ENCODE data around the gene ADAM23. TPM values are rescaled to one million over a fixed set of nuclear protein-coding genes. Genes with fewer than 3 reads are reported as not detected.
"Not testable (repeated sequence)": the region's sequence is repeated elsewhere in the genome, so short reads cannot be mapped to it uniquely, and the experiment has no call there.

Gene ADAM23, protein sequence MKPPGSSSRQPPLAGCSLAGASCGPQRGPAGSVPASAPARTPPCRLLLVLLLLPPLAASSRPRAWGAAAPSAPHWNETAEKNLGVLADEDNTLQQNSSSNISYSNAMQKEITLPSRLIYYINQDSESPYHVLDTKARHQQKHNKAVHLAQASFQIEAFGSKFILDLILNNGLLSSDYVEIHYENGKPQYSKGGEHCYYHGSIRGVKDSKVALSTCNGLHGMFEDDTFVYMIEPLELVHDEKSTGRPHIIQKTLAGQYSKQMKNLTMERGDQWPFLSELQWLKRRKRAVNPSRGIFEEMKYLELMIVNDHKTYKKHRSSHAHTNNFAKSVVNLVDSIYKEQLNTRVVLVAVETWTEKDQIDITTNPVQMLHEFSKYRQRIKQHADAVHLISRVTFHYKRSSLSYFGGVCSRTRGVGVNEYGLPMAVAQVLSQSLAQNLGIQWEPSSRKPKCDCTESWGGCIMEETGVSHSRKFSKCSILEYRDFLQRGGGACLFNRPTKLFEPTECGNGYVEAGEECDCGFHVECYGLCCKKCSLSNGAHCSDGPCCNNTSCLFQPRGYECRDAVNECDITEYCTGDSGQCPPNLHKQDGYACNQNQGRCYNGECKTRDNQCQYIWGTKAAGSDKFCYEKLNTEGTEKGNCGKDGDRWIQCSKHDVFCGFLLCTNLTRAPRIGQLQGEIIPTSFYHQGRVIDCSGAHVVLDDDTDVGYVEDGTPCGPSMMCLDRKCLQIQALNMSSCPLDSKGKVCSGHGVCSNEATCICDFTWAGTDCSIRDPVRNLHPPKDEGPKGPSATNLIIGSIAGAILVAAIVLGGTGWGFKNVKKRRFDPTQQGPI
- 78.7 TPM for total RNA-seq
- long read RNA-seq, full-length matches to known transcripts: 50 of 104 reads
- long read RNA-seq, partial matches to known transcripts: 21 of 104 reads
- long read RNA-seq, other reads (novel, unspliced or antisense): 33 of 104 reads

DNA sequence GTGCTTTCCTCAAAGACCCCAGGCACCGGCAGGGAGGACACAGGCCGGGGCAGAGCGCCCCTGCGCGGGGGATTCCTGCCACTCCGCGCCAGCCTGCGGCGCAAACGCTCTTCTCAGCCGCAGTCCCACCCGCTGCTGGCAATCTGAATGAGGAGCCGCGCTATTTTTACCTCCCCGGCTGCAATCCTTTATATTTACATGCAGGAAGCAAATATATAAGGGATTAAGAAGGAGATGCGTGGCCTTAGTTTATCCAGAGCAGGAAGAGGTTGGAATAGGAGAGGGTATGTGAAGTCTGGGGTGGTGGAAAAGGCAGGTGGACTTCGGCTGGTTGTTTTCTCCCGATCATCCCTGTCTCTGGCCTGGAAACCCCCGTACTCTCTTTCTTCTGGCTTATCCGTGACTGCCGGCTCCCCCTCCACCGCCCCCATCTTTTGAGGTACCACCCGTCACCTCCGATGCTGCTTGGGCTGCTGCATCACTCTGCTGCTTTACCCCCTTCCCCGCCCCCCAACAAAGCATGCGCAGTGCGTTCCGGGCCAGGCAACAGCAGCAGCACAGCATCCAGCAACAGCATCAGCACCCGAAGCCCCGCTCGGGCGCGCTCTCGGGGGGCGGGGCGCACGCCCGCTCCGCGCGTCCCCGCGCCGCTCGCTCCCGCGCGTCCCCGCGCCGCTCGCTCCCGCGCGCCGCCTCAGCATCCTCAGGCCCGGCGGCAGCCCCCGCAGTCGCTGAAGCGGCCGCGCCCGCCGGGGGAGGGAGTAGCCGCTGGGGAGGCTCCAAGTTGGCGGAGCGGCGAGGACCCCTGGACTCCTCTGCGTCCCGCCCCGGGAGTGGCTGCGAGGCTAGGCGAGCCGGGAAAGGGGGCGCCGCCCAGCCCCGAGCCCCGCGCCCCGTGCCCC is at the start of gene ADAM23:
Gene ADAM23, plus strand, starts transcription at position 700 of the 902 bp plus-strand sequence. CDS start 335 bp downstream, outside the sequence.
- peak; percentile 85 for DNase-seq (ENCODE audit: low spot score)
- intact Hi-C loops (cut with DNase I): loop anchor here (5.0 to 10.0 kb wide), 3 partner anchors 89 to 278 kb away; partner anchors contain the start of gene ZDBF2

DNA sequence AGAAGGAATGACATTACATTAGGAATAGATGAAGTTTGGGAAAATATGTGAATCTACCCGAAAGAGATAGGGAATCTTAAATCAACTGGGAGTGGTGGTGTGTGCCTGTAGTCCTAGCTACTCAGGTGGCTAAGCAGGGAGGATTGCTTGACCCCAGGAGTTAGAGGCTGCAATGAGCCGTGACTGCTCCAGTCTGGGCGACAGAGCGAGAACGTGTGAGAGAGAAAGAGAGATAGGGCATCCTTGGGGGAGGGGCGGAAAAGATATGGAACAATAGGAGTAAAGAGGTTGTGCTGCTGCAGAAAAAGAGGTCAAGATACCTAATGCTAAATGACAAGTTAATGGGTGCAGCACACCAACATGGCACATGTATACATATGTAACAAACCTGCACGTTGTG is 47.1 kb upstream of the ADAM23 start:
- intact Hi-C loops (cut with DNase I): loop anchor here (10.0 kb wide), 1 partner anchor 139 kb away; no protein-coding TSS in a partner anchor
- no peak for DNase-seq (ENCODE audit: low spot score)

DNA sequence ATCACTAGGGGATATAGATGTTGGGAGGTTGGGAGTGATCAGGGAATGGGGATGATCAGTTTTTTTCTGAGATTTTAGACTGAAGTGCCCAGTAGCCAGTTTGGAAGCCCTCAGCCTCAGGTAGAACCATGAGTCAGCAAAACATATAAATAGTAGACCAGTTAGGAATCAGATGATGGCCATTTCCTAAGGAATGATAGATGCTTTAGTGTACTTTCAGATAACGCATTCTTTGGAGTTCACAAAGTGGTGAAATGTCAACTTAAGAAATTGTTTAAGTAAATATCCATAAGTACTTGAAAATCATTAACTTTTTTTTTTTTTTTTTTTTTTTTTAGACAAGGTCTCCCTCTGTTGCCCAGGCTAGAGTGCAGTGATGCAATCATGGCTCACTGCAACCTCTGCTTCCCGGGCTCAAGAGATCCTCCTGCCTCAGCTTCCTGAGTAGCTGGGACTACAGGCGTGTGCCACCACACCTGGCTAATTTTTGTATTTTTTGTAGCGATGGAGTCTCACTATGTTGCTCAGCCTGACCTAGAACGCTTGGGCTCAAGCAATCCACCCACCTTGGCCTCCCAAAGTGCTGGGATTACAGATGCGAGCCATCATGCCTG is 40.3 kb upstream of the ADAM23 start:
- intact Hi-C loops (cut with DNase I); DNase-seq (ENCODE audit: low spot score): not testable (repeated sequence)

DNA sequence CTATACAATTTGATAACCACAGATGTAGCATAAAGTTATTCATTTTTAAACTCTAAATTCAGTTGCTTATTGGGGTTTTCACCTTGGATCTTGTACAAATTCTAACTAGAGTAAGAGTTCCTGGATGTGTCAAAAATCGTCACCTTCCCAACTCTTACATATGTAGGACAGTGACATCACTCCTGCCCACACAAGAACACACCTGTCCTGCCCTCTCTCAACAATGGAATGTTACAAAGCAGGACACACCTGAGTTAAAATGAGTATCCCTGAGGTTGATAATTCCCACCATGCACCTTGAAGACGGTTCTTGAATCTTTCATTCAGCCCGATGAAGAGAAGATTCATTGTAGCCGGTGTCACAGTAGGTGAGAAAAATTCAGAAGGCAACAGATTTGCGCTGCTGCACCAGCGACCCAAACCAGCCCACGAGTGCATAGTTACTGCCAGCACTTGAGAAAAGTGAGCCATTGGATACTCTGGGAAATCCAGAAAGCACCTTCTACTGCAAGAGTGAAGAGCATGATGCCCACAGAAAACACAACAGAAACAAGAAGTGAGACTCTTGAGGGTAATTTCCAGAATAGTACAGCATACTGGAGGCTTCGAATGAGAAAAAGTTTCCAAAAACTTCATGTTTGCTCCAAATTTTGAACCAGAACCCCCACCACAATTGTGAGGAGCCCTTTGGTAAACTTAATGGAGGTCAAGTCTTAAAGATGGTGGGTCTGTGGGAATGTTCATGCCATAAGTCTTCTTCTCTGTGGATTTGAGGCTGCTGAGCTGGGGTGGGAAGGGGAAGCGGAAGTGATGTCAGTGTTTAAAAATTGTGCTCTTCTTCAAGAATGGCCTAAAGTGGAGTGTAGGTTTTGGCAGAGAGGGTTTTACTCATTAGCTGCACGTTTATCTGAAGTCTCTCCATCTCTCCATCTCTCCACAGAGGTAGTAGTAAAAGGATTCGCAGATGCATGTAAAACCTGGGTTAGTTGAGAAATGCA is 34.7 kb upstream of the ADAM23 start:
- intact Hi-C loops (cut with DNase I): no loop called here

DNA sequence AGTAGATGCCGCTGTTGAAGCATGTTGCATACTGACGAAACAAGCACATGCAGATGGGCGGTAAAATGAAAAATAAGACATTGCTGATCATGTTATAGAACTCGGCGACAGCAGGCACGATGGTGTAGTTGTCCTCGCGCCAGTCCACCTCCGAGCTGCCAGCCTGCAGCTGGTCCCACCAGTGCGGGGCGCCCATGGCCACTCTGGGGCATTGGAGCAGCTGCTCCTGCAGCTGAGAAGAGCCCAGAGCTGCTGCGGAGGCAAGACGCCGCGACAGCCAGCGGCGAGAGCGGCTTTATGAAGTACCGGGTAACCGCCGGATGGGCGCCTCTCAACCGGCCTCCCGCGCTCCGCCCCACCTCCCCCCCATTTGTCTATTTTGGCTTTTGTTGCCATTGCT is 32.6 kb upstream of the ADAM23 start:
- intact Hi-C loops (cut with DNase I): no loop called here
- no peak for DNase-seq (ENCODE audit: low spot score)

More for the DNA sequence above, 34.7 kb upstream of the ADAM23 start:
- no peak for DNase-seq (ENCODE audit: low spot score)

DNA sequence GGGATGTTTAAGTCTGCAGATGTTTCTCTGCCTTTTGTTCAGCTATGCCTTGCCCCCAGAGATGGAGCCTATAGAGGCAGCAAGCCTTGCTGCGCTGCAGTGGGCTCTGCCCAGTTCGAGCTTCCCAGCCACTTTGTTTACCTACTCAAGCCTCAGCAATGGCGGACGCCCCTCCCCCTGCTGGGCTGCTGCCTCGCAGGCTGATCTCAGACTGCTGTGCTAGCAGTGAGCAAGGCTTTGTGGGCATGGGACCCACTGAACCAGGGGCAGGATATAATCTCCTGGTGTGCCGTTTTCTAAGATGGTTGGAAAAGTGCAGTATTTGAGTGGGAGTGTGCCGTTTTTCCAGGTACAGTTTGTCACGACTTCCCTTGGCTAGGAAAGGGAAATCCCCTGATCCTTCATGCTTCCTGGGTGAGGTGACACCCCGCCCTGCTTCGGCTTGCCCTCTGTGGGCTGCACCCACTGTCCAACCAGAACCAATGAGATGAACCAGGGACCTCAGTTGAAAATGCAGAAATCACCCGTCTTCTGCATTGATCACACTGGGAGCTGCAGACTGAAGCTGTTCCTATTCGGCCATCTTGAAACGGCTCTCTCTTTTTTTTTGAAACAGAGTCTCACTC is 27.6 kb upstream of the ADAM23 start:
- intact Hi-C loops (cut with DNase I): no loop called here
- no peak for DNase-seq (ENCODE audit: low spot score)

DNA sequence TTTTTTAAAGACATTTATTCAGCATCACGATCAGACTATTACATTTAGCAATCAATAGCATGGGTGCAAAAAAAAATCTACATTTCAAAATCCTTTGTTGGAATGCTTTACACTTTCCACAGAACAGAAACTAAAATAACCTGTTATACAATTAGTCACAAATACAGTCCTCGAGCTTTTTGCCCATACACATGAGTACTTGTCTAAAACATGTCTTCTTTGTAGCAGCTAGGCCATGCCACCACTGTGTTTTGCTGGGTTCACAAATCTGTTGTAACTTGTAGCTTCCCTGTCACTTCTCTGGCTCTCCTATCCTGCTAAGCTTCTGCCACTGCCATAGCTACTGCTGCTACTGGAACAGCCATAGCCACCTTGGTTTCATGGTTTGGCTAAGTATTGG is 24.4 kb upstream of the ADAM23 start:
- DNase-seq (ENCODE audit: low spot score): no peak
- intact Hi-C loops (cut with DNase I): no loop called here

DNA sequence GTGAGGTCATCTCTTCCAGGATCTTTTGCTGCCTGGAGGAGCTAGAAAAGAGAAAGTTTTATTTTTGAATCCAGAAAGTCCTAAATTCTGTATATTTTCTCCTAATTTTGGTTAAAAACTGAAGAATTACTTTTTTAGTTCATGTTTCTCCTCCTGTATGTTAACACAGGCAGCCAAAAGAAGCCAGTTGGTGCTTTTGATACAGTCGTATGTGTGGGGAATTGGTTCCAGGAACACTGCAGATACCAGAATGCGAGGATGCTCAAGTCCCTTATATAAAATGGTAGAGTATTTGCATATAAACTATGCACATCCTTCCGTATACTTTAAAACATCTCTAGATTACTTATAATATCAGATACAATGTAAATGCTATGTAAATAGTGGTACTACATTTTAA is 22.6 kb upstream of the ADAM23 start:
- intact Hi-C loops (cut with DNase I): no loop called here
- no peak for DNase-seq (ENCODE audit: low spot score)

DNA sequence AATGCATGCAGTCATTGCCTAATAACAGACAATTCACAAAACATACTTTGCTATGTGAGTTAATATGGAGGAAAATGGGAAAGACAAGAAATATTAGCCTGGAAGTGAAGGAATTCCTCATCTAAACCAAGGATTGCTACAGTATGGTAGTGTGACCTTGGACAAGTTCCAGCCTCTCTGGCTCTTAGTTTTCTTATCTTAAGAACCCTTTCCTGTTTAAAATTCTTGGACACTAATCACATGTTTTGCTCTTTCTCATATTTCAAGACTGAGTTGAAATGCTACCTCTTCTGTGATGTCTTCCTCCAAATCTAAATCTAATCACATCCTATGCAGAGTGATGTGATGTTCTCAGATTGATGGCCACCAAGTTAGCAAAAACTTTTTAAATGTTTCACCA is 20.8 kb upstream of the ADAM23 start:
- no peak for DNase-seq (ENCODE audit: low spot score)
- intact Hi-C loops (cut with DNase I): no loop called here

DNA sequence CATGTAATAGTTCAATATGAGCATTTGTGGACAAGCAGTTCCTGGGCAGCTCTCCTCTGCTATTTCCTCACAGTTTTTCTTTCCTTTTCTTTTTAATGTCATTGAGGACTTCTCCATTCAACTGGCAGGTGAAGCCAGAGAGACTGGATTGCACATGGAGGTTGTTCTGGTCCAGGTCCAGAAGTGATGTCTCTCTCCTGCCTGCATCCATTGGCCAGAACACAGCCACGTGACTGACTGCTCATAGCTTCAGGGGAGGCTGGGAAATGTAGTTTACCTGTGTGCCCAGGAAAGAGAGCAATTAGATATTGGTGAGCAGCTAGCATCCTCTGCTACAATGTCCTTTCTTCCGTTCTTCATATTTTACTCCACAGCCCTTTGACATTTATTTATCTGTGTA is 20.2 kb upstream of the ADAM23 start:
- intact Hi-C loops (cut with DNase I): no loop called here
- no peak for DNase-seq (ENCODE audit: low spot score)

DNA sequence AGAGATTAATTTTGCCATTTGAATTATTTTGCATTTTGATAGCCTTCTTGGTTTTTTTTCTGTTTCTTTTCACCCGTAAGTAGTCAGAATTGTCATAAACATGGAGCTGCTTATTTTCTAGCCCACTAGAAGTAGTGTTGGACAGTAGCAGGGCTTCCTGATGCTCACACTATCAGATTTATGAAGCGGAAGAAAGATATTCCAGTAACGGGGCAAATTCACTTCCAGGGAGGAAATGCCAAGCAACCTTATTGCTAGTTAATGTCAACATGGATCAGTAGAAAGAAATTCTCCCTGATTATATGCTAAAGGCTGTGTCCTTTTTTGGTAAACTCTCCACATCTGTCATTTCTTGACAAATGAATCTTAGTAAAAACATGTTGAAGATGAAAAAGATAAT is 19.2 kb upstream of the ADAM23 start:
- no peak for DNase-seq (ENCODE audit: low spot score)
- intact Hi-C loops (cut with DNase I): no loop called here

DNA sequence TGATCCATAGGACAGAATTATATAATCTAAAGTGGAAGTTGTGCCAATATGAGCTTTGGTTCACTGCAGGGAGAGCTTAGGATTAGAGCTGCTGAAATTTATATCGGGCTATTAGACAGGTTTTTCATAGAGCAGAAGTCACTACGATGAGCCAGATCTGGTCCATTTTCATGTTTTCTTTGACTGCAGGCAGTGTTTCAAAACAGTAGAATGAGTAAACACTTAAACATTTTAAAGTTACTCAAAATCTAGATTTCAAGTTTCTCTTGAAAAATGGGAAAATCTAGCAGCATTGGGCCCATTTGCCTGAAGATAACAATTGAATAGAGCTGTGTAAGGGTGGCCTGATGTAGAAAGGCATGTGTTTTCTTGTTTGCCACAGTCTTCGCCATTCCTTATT is 14.5 kb upstream of the ADAM23 start:
- intact Hi-C loops (cut with DNase I): no loop called here
- DNase-seq (ENCODE audit: low spot score): no peak

DNA sequence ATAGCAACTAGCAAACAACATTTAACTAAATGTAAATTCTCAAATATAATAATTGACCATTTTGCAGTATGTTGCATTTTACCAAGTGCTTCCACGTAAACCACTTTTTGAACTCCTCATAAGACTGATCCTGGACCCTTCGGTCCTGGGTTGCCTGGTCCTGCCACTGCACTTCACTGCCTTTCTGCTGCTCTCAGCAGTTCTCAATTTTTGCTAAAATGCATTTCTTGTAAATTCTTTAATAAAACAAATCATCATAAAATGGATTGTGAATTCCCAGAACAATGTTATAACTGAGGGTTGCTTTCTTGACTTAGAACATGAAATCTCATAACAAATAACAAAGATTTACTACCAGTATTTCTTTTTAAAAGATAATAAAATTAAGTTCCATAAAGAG is 12.9 kb upstream of the ADAM23 start:
- intact Hi-C loops (cut with DNase I): no loop called here
- DNase-seq (ENCODE audit: low spot score): no peak

DNA sequence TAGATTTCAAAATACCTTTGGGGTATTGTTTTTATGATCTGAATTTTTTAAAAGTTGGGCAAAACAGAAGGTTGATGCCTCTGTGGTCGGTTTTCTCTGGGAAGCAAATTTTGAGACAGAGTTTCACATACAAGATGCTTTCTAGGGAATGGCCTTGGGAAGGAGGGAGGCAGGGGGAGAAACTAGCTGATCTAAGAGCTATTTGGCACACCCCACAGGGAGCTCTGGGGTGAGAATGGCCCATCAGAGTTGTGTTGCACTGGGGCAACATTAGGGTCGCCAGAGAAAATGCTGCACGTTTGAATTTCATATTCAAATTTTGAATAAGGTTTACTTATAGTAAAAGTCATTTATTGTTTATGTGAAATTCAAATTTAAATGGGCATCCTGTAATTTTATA is 11.9 kb upstream of the ADAM23 start:
- DNase-seq (ENCODE audit: low spot score): no peak
- intact Hi-C loops (cut with DNase I): no loop called here

DNA sequence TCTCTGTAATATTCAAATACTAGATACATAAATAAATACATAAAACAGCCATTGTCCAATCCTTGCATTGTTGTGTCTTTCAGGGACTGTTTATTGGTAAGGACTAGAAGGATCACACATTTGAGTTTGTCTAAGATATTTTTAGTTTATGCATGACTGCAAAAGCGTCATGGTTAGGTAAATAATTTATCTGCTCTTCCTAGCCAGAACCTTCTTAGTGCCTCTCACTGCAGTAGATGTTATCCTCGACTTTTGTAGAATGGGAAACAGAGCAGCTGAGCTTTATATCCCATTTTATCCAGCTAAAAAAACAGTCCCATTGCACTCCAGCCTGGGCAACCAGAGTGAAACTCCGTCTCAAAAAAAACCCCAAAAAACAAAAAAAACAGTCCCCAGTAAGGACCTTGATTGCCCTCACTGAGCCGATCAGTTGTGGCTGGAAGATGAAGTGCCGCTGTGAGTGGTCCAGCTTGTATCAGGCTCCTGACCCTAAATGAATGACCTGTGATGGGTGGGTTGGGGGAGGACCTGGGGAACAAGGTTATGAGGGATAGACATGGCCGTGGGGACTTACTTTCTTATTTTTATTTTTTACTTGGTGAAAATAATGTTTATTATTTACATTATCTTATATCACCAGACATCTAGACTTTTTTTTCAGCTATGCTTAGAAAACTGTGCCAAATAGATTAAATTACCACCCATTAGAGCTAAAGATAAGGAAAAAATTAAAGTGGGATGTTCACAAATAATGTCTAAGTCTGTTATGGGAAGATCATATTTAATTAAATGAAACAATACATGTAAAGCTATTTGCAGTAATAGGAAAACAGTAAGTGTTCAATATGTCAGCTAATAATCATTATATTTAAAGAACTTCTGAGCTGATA is 10.9 kb upstream of the ADAM23 start:
- intact Hi-C loops (cut with DNase I): no loop called here

DNA sequence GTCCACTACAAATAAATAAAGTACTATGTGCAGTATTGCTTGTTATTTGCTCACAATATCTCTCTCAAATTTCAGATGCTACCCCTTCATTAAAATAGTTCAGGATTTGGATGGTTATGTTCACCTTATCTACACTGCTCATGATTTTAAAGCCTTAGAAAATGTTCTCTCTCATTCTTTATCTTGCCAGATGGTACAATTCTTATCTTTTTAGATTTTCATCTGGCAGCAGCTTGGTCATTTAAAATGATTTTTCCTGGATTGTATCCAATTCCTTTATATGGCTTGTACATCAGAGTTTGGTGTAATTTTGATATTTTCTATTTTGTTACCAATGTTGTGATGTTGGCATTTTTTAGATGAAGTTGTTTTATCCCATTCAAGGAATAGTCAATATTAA is 10.1 kb upstream of the ADAM23 start:
- intact Hi-C loops (cut with DNase I): no loop called here
- no peak for DNase-seq (ENCODE audit: low spot score)

More for the DNA sequence above, 10.9 kb upstream of the ADAM23 start:
- no peak for DNase-seq (ENCODE audit: low spot score)

Data from cardiac septum (tissue), 1 donor.